Muscle of leg (tissue), 11 donors: ENCODE results near the gene NLRP13. TPM values are rescaled to one million over a fixed set of nuclear protein-coding genes. Genes with fewer than 3 reads are reported as not detected.
"Not testable (repeated sequence)": the region's sequence is repeated elsewhere in the genome, so short reads cannot be mapped to it uniquely, and the experiment has no call there.

Experiments used
- DNase-seq: peaks from one replicate; pipeline ENCODE4 v3.0.0; 2013
- H3K27ac ChIP-seq: one replicate; pipeline ENCODE4 v1.5.1; 2013; ENCODE audit warnings: mild to moderate bottlenecking, low read length, control low read depth
- H3K27me3 ChIP-seq: one replicate; pipeline ENCODE4 v1.6.1; 2013; ENCODE audit warnings: low read length; ENCODE audit not compliant: control insufficient read depth, insufficient read depth
- H3K36me3 ChIP-seq: one replicate; pipeline ENCODE4 v1.6.1; 2013; ENCODE audit warnings: low read length; ENCODE audit not compliant: control insufficient read depth, insufficient read depth
- H3K4me1 ChIP-seq: one replicate; pipeline ENCODE4 v1.6.1; 2013; ENCODE audit warnings: low read length; ENCODE audit not compliant: control insufficient read depth, insufficient read depth
- H3K4me3 ChIP-seq: one replicate; pipeline ENCODE4 v1.5.1; 2013; ENCODE audit warnings: low read length, control low read depth
- H3K9me3 ChIP-seq: replicated peaks from 2 replicates; pipeline ENCODE4 v1.6.1; 2013; ENCODE audit warnings: low read depth, low read length; ENCODE audit not compliant: control insufficient read depth
- WGBS: methylation state at CpG from one replicate; pipeline ENCODE4 v1.1.5; 2013; ENCODE audit warnings: missing lambda C conversion rate; ENCODE audit not compliant: insufficient coverage; 5-methylcytosine and 5-hydroxymethylcytosine counted together
- polyA plus RNA-seq, 8 donors: library from polyadenylated mRNA; unstranded; fragments of 120-200 nt; gene quantifications; one replicate each; pipeline versions ENCODE4 v1.2.1 to v1.2.3, GENCODE V29; 2013; ENCODE audit warnings: inconsistent platforms in 1 of 8, low replicate concordance in 1 of 8; ENCODE audit not compliant: insufficient read length in 8 of 8, insufficient read depth in 1 of 8
- total RNA-seq: library from RNA; stranded (reverse); fragments of 120-200 nt; gene quantifications from one replicate; pipeline ENCODE4 v1.2.4, GENCODE V29; 2013

NLRP13 gene
- total and polyA plus RNA-seq, 9 donors, result not detected

DNA sequence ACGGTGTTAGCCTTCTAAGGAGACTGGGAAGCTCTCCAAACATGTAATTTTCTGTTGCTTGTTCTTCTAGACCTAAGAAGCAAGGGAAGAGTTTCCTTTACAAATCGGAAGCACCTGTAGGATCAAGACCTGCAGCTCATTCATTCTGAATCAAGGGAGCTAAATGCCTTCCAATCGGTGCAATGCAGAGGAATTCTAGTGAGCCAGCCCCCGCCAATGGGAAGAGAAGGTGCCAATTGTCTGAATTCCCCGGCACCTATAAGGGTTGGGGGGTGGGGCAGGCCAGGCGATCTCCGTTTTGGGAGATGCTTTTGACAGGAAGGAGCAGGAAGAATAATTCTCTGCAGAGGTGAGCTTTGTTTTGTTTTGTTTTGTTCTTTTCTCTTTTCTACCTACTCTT, 7.1 kb upstream of the NLRP13 start:
- H3K27me3 ChIP-seq, result no peaks in the 10 kb centered on the region
- WGBS, result 66% methylated on average over 5 of the region's 7 CpGs
- H3K9me3 ChIP-seq, result peaks cover 24% of the 10 kb centered on the region
- no peak for DNase-seq
- H3K27ac ChIP-seq, result no peak overlapping the region
- H3K4me1 ChIP-seq, result no peaks in the 10 kb centered on the region
- no peak overlapping the region for H3K4me3 ChIP-seq
- H3K36me3 ChIP-seq, result no peaks in the 10 kb centered on the region

DNA sequence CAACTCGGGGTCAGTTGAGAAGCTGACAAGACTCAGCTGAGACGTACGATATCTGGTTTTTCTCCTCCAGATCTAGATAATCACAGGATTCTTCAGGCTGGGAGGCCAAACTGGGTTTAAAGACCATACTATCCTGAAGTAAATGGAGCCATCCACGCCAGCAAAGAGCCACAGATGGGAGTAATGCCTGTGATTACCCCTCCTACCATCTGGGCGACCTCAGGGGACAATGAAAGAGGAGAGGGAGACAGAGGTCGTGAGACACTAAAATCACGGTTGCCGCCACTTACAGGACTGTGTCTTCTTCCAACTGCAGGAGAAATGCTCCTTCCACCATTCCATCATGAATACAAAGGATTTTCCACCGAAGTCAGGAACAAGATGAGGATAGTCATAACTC, 3.1 kb upstream of the NLRP13 start:
- DNase-seq, result no peak
- Histone ChIP-seq H3K4me3 (no peak overlapping the region), H3K36me3 (no peaks in the 10 kb centered on the region), H3K27me3 (no peaks in the 10 kb centered on the region), H3K9me3 (peaks cover 27% of the 10 kb centered on the region), H3K4me1 (no peaks in the 10 kb centered on the region), H3K27ac (no peak overlapping the region)
- WGBS, result 77% methylated on average over 3 of the region's 9 CpGs

DNA sequence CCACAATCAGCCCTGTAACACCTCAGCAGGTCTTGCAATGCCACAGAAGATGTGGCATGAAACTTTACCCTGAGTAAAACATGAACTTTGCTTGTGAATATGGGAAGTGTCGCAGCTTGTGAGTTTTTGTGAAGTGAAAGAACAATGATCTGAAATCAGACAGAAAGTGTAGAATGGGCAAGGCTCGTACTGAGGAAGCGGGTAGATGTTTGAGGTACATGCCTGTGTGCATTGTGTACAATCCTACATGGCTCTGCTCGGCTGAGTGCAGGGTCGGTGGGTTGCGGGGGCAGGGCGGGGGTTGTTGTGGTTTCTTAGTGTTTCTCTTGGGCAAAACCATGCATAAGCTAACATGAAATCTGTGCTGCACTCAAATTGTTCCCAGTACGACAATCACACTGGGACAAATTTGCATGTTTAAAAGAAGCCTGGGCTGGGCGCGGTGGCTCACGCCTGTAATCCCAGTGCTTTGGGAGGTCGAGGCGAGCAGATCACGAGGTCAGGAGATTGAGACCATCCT, 1.1 kb downstream of the NLRP13 start:
- Histone ChIP-seq H3K4me3 (no peak overlapping the region), H3K36me3 (no peaks in the 10 kb centered on the region), H3K4me1 (no peaks in the 10 kb centered on the region), H3K27me3 (no peaks in the 10 kb centered on the region), H3K9me3 (peaks cover 20% of the 10 kb centered on the region), H3K27ac (no peak overlapping the region)
- 83% methylated on average over 6 of the region's 14 CpGs for WGBS
- DNase-seq, result no peak

DNA sequence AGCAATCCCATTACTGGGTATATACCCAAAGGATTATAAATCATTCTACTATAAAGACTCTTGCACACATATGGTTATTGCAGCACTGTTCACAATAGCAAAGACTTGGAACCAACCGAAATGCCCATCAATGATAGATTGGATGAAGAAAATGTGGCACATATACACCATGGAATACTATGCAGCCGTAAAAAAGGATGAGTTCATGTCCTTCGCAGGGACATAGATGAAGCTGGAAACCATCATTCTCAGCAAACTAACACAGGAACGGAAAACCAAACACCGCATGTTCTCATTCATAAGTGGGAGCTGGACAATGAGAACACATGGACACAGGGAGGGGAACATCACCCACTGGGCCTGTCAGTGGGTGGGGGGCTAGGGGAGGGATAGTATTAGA, 2.9 kb downstream of the NLRP13 start:
- H3K36me3 ChIP-seq, H3K4me3 ChIP-seq, H3K27ac ChIP-seq, H3K27me3 ChIP-seq, H3K4me1 ChIP-seq, DNase-seq: not testable (repeated sequence)
- peaks cover 24% of the 10 kb centered on the region for H3K9me3 ChIP-seq
- WGBS, result no CpG with 5 or more reads among the region's 5 CpGs

DNA sequence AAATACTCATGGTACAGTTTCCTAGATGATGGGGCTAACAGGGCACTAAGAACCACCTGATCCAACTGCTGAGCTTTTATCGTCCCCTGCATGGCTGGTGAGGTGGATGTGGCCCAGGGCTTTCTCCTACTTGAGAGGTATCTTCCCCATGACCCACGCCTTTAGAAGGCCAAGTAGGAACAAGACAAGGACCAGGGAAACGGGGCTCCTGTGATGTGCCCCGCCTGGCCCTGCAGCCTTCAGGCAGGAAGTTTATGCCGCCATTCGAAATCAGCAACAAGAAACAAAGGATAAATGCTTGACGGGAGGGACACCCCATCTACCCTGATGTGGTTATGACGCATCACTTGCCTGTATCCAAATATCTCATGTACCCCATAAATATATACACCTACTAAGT, 4.1 kb downstream of the NLRP13 start:
- no peak for DNase-seq
- Histone ChIP-seq H3K4me1 (no peaks in the 10 kb centered on the region), H3K36me3 (no peaks in the 10 kb centered on the region), H3K27ac (no peak overlapping the region), H3K27me3 (no peaks in the 10 kb centered on the region), H3K9me3 (peaks cover 27% of the 10 kb centered on the region), H3K4me3 (no peak overlapping the region)
- 58% methylated on average over 6 of the region's 8 CpGs for WGBS

DNA sequence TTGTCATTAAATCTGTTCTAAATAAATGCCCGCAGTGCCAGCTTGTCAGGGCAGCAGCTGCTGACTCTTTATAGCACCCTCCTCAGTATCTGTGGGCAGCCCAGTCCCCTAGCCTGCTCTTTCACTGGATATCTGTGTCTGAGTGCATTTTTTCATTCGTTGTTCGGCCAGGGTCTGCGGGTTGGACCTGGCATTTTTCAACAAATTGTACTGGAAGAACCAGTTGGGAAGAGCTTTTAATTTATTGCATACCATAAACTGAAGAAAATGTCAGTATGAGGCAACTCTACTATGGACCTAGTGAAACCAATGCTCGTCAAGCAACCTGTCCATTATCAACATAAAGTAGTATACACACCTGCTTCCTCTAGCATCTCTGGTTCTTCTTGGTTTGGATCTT, 8.6 kb downstream of the NLRP13 start:
- H3K27me3 ChIP-seq, result no peaks in the 10 kb centered on the region
- 100% methylated on average over 1 of the region's 5 CpGs for whole genome bisulfite sequencing
- DNase-seq, result no peak
- no peak overlapping the region for H3K27ac ChIP-seq
- H3K4me3 ChIP-seq, result no peak overlapping the region
- H3K9me3 ChIP-seq, result peaks cover 27% of the 10 kb centered on the region
- no peaks in the 10 kb centered on the region for H3K36me3 ChIP-seq
- no peaks in the 10 kb centered on the region for H3K4me1 ChIP-seq

DNA sequence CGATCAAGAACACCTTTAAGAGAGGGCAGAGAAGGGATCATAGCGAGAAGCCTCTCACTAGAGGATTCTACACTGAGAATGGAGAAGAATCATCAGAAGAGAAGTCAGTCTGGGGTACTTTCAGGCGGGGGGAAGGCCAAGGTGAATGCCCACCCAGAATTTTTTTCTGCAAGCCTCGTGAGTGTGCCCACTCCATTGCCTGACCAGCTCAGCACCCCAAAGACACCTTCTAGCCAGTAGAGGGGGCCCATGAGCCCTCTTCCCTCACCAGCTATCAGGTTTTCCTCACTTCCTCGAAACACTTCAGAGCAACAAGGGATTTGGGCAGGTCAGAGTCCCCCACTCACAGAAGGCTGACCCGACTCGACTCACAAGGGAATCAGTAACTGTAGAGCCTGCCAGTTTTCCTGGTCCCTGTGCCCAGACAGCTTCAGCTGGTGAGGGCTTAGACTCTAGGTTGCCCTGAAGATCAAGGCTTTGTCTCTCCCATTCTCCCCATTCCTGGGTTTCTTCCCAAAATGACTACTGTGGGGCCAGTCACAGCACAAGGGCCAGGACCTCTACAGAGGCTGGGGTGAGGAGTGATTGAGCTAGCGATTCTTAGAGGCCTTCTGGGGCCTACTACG, 18.4 kb downstream of the NLRP13 start:
- 46% methylated on average over 6 of the region's 9 CpGs for WGBS
- peaks cover 12% of the 10 kb centered on the region for H3K9me3 ChIP-seq

DNA sequence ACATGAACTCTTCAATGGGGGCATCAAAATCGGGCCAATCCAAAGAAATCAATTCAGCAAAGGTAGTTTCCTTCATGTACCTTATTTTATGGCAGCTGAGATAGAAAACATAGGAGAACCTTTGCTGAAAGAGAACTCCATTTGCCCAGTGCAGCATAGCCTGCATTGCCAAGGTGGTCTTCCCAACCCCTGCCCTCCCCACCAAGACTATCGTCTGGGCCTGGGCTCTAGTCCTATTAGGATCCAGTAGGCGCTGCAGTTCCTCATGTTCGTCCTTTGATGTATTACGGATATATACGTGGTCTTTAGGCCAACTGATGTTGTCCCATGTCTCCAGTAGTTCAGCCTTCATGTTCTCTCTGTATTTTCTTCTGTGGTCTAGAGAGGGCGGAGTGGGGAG, 19.2 kb downstream of the NLRP13 start:
- Histone ChIP-seq H3K27me3 (no peaks in the 10 kb centered on the region), H3K27ac (no peak overlapping the region), H3K4me1 (no peaks in the 10 kb centered on the region), H3K9me3 (peaks cover 12% of the 10 kb centered on the region), H3K4me3 (no peak overlapping the region), H3K36me3 (no peaks in the 10 kb centered on the region)
- no peak for DNase-seq
- 89% methylated on average over 1 of the region's 7 CpGs for WGBS

More for the DNA sequence above, 18.4 kb downstream of the NLRP13 start:
- H3K27ac ChIP-seq, result no peak overlapping the region
- H3K4me1 ChIP-seq, result no peaks in the 10 kb centered on the region
- no peaks in the 10 kb centered on the region for H3K36me3 ChIP-seq
- H3K27me3 ChIP-seq, result no peaks in the 10 kb centered on the region
- H3K4me3 ChIP-seq, result no peak overlapping the region
- no peak for DNase-seq

DNA sequence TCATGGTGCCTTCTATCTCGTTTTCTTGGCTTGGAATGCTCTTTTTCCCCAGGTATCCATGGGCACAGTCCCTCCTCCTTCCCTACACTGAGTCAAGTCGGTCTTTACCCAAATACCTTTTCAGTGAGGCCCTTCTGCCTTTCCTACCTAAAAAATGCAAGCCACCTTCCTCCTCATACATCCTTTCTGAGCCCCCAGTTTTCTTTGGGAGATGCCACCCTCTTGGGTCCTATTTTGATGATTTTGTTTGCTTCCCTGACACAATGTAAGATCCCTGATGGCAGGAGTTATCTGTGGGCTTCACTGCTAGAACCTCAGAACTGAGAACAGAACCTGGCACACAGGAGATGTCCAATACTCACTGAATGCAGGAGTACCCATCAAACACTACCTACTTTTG, 22.3 kb downstream of the NLRP13 start:
- Histone ChIP-seq H3K4me1 (no peaks in the 10 kb centered on the region), H3K4me3 (no peak overlapping the region), H3K27ac (no peak overlapping the region), H3K27me3 (no peaks in the 10 kb centered on the region), H3K9me3 (peaks cover 13% of the 10 kb centered on the region), H3K36me3 (no peaks in the 10 kb centered on the region)
- WGBS, result 35% methylated on average over 2 of the region's 2 CpGs
- DNase-seq, result no peak

DNA sequence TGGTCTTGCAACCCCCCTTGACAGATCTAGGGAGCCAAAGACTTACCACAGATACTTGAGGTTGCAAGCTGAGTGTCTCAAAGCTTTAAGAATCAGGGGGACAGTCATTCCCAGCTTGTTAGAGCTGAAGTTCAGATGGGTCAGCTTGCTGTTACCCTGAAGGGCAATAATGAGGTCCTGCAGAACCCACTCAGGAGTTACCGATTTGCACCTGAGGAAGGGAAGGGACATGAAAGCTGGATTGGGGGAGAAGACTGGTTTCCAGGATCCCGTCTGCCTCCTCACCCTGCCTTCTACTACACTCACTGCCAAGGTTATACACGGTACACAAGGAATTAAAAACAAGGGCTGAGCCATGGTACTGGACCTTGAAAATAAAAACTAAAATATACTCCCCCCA, 24.4 kb downstream of the NLRP13 start:
- Histone ChIP-seq H3K4me3 (no peak overlapping the region), H3K9me3 (peaks cover 20% of the 10 kb centered on the region), H3K27me3 (no peaks in the 10 kb centered on the region), H3K4me1 (no peaks in the 10 kb centered on the region), H3K27ac (no peak overlapping the region), H3K36me3 (no peaks in the 10 kb centered on the region)
- no CpG with 5 or more reads among the region's 3 CpGs for WGBS
- no peak for DNase-seq

DNA sequence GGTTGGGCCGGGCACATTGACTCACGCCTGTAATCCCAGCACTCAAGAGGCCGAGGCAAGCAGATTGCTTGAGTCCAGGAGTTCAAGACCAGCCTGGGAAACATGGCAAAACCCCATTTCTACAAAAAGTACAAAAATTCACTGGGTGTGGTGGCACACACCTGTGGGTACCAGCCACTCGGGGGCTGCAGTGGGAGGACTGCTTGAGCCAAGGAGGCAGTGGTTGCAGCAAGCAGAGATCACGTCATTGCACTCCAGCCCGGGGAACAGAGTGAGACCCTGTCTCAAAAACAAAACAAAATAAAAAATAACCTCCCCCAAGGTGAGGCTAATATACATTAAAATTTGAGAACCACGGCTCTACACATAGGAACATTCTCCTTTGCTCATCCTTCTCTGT, 24.9 kb downstream of the NLRP13 start:
- Histone ChIP-seq H3K4me3 (no peak overlapping the region), H3K27ac (no peak overlapping the region), H3K27me3 (no peaks in the 10 kb centered on the region), H3K9me3 (peaks cover 20% of the 10 kb centered on the region), H3K4me1 (no peaks in the 10 kb centered on the region), H3K36me3 (no peaks in the 10 kb centered on the region)
- 82% methylated on average over 5 of the region's 7 CpGs for WGBS
- no peak for DNase-seq
